Measurements from ENCODE around the gene SLFN11. TPM values are rescaled to one million over a fixed set of nuclear protein-coding genes. Genes with fewer than 3 reads are reported as not detected.

The SLFN11 gene
- total and polyA plus RNA-seq, 2 experiments from 2014 or later, result 2.5 to 8.3 TPM

DNA sequence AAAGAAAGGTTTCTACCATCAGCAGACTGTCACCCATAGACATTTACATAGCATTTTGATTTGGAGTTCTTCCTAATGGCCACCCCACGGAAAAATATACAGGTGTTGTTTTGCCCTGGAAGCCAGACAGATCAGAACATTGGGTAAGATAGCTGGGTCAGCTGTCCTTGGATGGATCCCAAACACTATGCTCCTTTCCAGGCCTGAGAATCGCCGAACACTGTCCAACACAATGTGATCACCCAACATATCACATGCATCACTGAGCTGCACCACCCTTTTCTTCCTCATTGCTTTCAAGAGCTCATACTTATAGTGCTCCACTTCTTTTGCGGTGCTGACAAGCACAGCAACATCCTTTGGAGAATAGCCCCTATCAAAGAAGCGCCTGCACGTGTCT, 21.1 kb downstream of the SLFN11 start:
- no peak for TF ChIP-seq EZH2 (IDR thresholded peaks at IDR 0.05; ENCODE audit: borderline replicate concordance)
- TF ChIP-seq, protein P1, sequence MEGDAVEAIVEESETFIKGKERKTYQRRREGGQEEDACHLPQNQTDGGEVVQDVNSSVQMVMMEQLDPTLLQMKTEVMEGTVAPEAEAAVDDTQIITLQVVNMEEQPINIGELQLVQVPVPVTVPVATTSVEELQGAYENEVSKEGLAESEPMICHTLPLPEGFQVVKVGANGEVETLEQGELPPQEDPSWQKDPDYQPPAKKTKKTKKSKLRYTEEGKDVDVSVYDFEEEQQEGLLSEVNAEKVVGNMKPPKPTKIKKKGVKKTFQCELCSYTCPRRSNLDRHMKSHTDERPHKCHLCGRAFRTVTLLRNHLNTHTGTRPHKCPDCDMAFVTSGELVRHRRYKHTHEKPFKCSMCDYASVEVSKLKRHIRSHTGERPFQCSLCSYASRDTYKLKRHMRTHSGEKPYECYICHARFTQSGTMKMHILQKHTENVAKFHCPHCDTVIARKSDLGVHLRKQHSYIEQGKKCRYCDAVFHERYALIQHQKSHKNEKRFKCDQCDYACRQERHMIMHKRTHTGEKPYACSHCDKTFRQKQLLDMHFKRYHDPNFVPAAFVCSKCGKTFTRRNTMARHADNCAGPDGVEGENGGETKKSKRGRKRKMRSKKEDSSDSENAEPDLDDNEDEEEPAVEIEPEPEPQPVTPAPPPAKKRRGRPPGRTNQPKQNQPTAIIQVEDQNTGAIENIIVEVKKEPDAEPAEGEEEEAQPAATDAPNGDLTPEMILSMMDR (IDR thresholded peaks at IDR 0.05; ENCODE audit: poor library complexity), result no peak
- TF ChIP-seq EZH2phosphoT487 (IDR thresholded peaks at IDR 0.05; ENCODE audit: low read depth, severe bottlenecking, unreplicated experiment), result no peak
- Histone ChIP-seq H3K9me3 (ENCODE audit: low read depth) (no peaks in the 10 kb centered on the region), H3K27me3 (peaks cover 6% of the 10 kb centered on the region), H2AFZ (no peak overlapping the region), H3K9me2 (replicated peaks; ENCODE audit: insufficient read depth) (no peaks in the 10 kb centered on the region), H3K27ac (no peak overlapping the region), H3K4me2 (no peak overlapping the region), H3K4me3 (no peak overlapping the region), H3K79me2 (no peaks in the 10 kb centered on the region), H3K4me1 (ENCODE audit: insufficient read depth) (no peaks in the 10 kb centered on the region), H3K36me3 (replicated peaks; ENCODE audit: insufficient read depth, low read depth) (no peaks in the 10 kb centered on the region), H4K20me1 (ENCODE audit: insufficient read depth, poor library complexity, severe bottlenecking) (no peaks in the 10 kb centered on the region)
- 88% methylated on average over 6 of the region's 6 CpGs for WGBS (ENCODE audit: low lambda C conversion rate, missing lambda C conversion rate)
- no peak for DNase-seq (ENCODE audit: low spot score)

DNA sequence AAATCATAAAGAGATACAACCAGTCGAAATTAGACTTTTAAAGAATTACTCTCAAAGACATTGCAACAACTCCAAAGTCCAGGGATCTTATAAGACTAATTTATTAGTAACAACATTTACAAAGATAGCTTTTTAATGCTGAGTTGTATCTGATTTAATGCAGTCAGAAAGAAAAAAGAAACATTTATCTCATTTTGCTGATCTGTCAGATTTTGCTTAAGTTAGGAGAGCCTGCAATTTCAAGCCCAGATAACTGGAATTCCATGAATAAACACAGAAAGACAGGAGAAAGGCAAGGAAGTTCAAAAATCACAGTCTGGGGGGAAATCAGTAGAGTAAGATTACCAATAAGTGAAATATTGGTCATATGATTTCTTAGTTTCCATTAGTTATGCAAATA, 22.9 kb downstream of the SLFN11 start:
- Histone ChIP-seq H3K79me2 (no peaks in the 10 kb centered on the region), H3K36me3 (replicated peaks; ENCODE audit: insufficient read depth, low read depth) (no peaks in the 10 kb centered on the region), H3K9me2 (replicated peaks; ENCODE audit: insufficient read depth) (no peaks in the 10 kb centered on the region), H3K27ac (no peak overlapping the region), H2AFZ (no peak overlapping the region), H4K20me1 (ENCODE audit: insufficient read depth, poor library complexity, severe bottlenecking) (no peaks in the 10 kb centered on the region), H3K27me3 (peaks cover 21% of the 10 kb centered on the region), H3K4me3 (no peak overlapping the region), H3K9me3 (ENCODE audit: low read depth) (no peaks in the 10 kb centered on the region), H3K4me2 (no peak overlapping the region), H3K4me1 (ENCODE audit: insufficient read depth) (peaks cover 5% of the 10 kb centered on the region)
- WGBS (ENCODE audit: low lambda C conversion rate, missing lambda C conversion rate), result 75% methylated on average over 1 of the region's 1 CpG
- TF ChIP-seq, protein P1 (IDR thresholded peaks at IDR 0.05; ENCODE audit: poor library complexity), result no peak
- TF ChIP-seq EZH2 (IDR thresholded peaks at IDR 0.05; ENCODE audit: borderline replicate concordance) (no peak), EZH2phosphoT487 (IDR thresholded peaks at IDR 0.05; ENCODE audit: low read depth, severe bottlenecking, unreplicated experiment) (no peak)
- DNase-seq (ENCODE audit: low spot score), result no peak

DNA sequence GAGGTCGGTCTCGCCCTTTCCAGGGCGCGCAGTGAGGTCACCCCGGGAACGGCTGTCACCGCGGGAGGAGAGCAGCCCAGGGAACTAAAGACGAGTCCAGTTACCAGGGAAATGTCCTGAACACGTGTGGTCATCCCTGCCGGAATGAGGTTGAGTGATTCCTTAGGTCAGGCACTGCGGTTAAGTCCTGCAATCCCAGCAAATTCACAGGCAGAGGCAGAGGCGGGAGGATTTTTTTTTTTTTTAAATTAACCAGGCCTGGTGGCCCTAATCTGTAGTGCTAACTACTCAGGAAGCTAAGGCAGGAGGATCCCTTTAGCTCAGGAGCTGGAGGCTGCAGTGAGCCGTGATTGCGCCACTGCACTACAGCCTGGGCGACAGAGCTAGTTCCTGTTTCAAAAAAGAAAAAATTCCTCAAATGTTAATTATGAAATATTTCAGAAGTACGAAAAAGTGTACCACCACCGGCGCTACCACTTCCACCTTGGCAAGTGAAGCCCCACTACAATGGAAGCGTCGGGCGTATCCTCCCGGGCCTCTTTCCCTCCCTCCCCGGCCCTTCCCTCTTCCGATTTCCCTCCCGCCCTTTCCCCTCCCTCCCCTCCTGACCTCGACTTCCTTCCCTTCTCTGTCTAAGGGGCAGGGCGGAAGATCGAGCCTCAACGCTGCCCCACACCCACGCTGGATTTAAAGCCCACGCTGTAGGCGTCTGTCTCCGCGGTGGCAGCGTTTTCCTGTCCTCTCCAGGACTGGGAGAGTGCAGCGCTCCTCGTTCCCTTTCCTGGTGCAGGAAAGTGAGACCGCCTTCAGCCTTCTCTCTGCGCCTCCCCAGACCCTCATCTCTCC, 27.3 kb downstream of the SLFN11 start:
- Histone ChIP-seq H3K79me2 (no peaks in the 10 kb centered on the region), H3K4me1 (ENCODE audit: insufficient read depth) (peaks cover 7% of the 10 kb centered on the region), H3K9me3 (ENCODE audit: low read depth) (no peaks in the 10 kb centered on the region), H4K20me1 (ENCODE audit: insufficient read depth, poor library complexity, severe bottlenecking) (no peaks in the 10 kb centered on the region), H3K36me3 (replicated peaks; ENCODE audit: insufficient read depth, low read depth) (no peaks in the 10 kb centered on the region), H3K27ac (no peak overlapping the region), H3K4me3 (peak overlapping the region; percentile 30), H2AFZ (peak overlapping the region; percentile 51), H3K4me2 (peak overlapping the region; percentile 81), H3K9me2 (replicated peaks; ENCODE audit: insufficient read depth) (no peaks in the 10 kb centered on the region), H3K27me3 (peaks cover 52% of the 10 kb centered on the region)
- TF ChIP-seq EZH2 (IDR thresholded peaks at IDR 0.05; ENCODE audit: borderline replicate concordance) (no peak), EZH2phosphoT487 (IDR thresholded peaks at IDR 0.05; ENCODE audit: low read depth, severe bottlenecking, unreplicated experiment) (no peak)
- TF ChIP-seq, protein P1 (IDR thresholded peaks at IDR 0.05; ENCODE audit: poor library complexity), result no peak
- DNase-seq (ENCODE audit: low spot score), result peak; percentile 23
- 10% methylated on average over 30 of the region's 40 CpGs for WGBS (ENCODE audit: low lambda C conversion rate, missing lambda C conversion rate)

All from hepatocyte (in vitro differentiated cells).